ENCODE data around the gene NAGPA.

Gene NAGPA

GRCh38 chr16:5016967-5017677, 16.6 kb downstream of the NAGPA start:
- TF ChIP-seq, protein P1, sequence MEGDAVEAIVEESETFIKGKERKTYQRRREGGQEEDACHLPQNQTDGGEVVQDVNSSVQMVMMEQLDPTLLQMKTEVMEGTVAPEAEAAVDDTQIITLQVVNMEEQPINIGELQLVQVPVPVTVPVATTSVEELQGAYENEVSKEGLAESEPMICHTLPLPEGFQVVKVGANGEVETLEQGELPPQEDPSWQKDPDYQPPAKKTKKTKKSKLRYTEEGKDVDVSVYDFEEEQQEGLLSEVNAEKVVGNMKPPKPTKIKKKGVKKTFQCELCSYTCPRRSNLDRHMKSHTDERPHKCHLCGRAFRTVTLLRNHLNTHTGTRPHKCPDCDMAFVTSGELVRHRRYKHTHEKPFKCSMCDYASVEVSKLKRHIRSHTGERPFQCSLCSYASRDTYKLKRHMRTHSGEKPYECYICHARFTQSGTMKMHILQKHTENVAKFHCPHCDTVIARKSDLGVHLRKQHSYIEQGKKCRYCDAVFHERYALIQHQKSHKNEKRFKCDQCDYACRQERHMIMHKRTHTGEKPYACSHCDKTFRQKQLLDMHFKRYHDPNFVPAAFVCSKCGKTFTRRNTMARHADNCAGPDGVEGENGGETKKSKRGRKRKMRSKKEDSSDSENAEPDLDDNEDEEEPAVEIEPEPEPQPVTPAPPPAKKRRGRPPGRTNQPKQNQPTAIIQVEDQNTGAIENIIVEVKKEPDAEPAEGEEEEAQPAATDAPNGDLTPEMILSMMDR (IDR thresholded peaks at IDR 0.05) = no peak
- no peak for TF ChIP-seq ZFX (IDR thresholded peaks at IDR 0.05; ENCODE audit: borderline replicate concordance)
- H3K27ac ChIP-seq = no peak overlapping the region

- TF ChIP-seq, protein P1 (IDR thresholded peaks at IDR 0.05) = no peak
- no peak for TF ChIP-seq ZFX (IDR thresholded peaks at IDR 0.05; ENCODE audit: borderline replicate concordance)
- H3K27ac ChIP-seq = no peak overlapping the region
Observed at GRCh38 chr16:5015887-5016286, 17.8 kb downstream of the NAGPA start.

DNA sequence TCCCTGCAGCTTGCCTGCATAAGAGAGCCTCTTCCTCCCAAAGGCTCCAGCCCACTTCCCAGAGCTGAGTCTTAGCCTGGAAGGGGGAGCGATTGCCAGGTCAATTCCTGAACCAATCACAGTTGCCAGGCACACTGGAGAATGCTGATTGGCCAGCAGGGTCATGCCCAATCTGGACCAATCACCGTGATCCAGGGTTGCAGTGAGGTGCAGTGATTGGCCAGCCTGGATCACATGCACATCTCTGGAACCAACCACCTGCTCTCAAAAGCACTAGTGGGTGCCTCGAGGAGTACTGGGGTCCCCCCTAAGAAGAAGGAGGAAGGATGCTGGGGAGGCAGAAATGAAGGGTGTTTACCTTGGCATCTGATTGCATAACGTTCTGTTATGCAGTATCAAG, 18.4 kb downstream of the NAGPA start:
- H3K27ac ChIP-seq = no peak overlapping the region
- TF ChIP-seq ZFX (IDR thresholded peaks at IDR 0.05; ENCODE audit: borderline replicate concordance) = no peak
- TF ChIP-seq, protein P1 (IDR thresholded peaks at IDR 0.05) = no peak

DNA sequence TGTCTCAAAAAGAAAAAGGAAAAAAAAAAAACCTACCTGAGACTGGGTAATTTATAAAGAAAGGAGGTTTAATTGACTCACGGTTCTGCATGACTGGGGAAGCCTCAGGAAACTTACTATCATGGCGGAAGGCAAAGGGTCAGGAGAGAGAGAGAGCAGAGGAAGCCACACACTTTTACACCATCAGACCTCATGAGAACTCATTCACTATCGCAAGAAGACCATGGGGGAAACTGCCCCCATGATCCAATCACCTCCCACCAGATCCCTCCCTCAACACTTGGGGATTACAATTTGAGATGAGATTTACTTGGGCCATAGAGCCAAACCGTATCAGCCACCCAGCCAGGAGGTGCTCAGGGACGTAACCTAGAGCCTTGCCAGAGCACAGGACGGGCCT, 20.8 kb downstream of the NAGPA start:
- TF ChIP-seq, protein P1 (IDR thresholded peaks at IDR 0.05) = no peak
- TF ChIP-seq ZFX (IDR thresholded peaks at IDR 0.05; ENCODE audit: borderline replicate concordance) = no peak
- H3K27ac ChIP-seq = no peak overlapping the region

DNA sequence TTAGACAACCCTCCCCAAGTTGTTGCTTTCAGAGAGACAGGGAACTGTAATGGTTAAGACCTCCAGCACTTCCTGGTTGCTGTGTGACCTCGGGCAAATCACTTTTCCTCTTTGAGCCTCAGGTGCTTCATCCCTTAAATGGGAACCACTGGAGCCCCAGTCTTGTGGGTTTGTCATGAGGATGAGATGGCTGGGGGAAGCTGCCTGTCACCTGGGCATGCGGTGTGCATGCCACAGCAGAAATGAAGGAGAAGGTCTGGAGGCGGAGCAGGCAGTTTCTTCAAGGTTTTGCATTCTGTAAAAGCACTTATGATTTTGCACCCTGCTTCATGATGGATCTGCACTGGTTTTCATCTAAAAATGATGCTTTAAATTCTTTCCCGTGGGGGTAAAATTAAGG, 22.1 kb downstream of the NAGPA start:
- no peak overlapping the region for H3K27ac ChIP-seq
- TF ChIP-seq, protein P1 (IDR thresholded peaks at IDR 0.05) = no peak
- no peak for TF ChIP-seq ZFX (IDR thresholded peaks at IDR 0.05; ENCODE audit: borderline replicate concordance)

GRCh38 chr16:5010576-5011329, 23.0 kb downstream of the NAGPA start:
- H3K27ac ChIP-seq = no peak overlapping the region
- TF ChIP-seq ZFX (IDR thresholded peaks at IDR 0.05; ENCODE audit: borderline replicate concordance) = no peak
- TF ChIP-seq, protein P1 (IDR thresholded peaks at IDR 0.05) = no peak

DNA sequence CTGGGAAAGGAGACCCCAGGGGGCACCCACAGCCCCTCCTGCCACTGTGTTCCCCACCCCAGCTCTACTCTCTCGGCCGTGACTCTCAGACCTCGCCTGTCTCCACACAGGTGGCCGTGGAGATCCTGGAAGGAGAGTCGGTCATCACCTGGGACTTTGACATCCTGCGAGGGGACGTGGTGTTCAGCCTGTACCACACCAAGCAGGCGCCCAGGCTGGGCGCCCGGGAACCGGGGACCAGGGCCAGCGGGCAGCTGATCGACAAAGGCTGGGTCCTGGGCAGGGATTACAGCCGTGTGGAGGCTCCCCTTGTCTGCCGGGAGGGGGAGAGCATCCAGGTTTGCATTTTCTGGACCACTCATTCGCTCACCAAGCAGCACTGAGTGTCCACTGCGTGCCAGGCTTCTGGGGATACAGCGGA, 25.4 kb downstream of the NAGPA start:
- H3K27ac ChIP-seq = no peak overlapping the region
- TF ChIP-seq, protein P1 (IDR thresholded peaks at IDR 0.05) = no peak
- no peak for TF ChIP-seq ZFX (IDR thresholded peaks at IDR 0.05; ENCODE audit: borderline replicate concordance)
